DND-41 (cell line): ENCODE measurements around the gene PPP1R3A.

Experiments
- ATAC-seq: fragments of 200-7000 bp; cut with Tn5 transposase; 3 replicates; pipeline ENCODE4 v1.9.1; 2021; ENCODE audit warnings: low read depth; ENCODE audit not compliant: insufficient read depth
- DNase-seq: peaks from one replicate; pipeline ENCODE4 v3.0.0-alpha.2; 2020
- H2AFZ ChIP-seq: 2 replicates; pipeline ENCODE4 v1.6.0; 2012; ENCODE audit warnings: low read depth, low read length
- H3K27ac ChIP-seq: 2 replicates; pipeline ENCODE4 v1.5.1; 2012; ENCODE audit warnings: low read length, inconsistent platforms
- H3K27me3 ChIP-seq: fragments of 200-600 bp; sonication (generic); 2 replicates; pipeline ENCODE4 v1.6.0; 2012; ENCODE audit warnings: low read length, mild to moderate bottlenecking, inconsistent platforms; ENCODE audit not compliant: insufficient read depth, poor library complexity
- H3K36me3 ChIP-seq: 2 replicates; pipeline ENCODE4 v1.5.1; 2012; ENCODE audit warnings: low read length, inconsistent platforms; ENCODE audit not compliant: insufficient read depth
- H3K4me1 ChIP-seq: 2 replicates; pipeline ENCODE4 v1.5.1; 2012; ENCODE audit warnings: mild to moderate bottlenecking, low read length; ENCODE audit not compliant: insufficient read depth
- H3K4me2 ChIP-seq: 2 replicates; pipeline ENCODE4 v1.6.0; 2012; ENCODE audit warnings: mild to moderate bottlenecking, moderate library complexity, low read length, inconsistent platforms; ENCODE audit not compliant: insufficient read depth
- H3K4me3 ChIP-seq, 2 experiments: fragments of 200-600 bp in 1 of 2; shearing (Covaris generic) in 1 of 2; 2 replicates each; pipeline ENCODE4 v1.5.1; 2012 to 2016; ENCODE audit warnings: inconsistent platforms in 2 of 2, low read length in 2 of 2, mild to moderate bottlenecking in 2 of 2, low read depth in 1 of 2, moderate library complexity in 1 of 2
- H3K79me2 ChIP-seq: 2 replicates; pipeline ENCODE4 v1.6.0; 2012; ENCODE audit warnings: low read length, inconsistent platforms; ENCODE audit not compliant: insufficient read depth
- H3K9ac ChIP-seq: 2 replicates; pipeline ENCODE4 v1.6.0; 2012; ENCODE audit warnings: low read depth, mild to moderate bottlenecking, inconsistent platforms, low read length, moderate library complexity
- H3K9me3 ChIP-seq: 2 replicates; pipeline ENCODE4 v1.5.1; 2012; ENCODE audit warnings: low read length, moderate library complexity, mild to moderate bottlenecking, inconsistent platforms; ENCODE audit not compliant: insufficient read depth, severe bottlenecking
- H4K20me1 ChIP-seq: 2 replicates; pipeline ENCODE4 v1.6.0; 2012; ENCODE audit warnings: low read length; ENCODE audit not compliant: insufficient read depth
- CTCF ChIP-seq: IDR thresholded peaks from 2 replicates; pipeline ENCODE4 v1.5.1; 2012; ENCODE audit warnings: borderline replicate concordance, low read length, moderate library complexity, mild to moderate bottlenecking; ENCODE audit not compliant: poor library complexity, severe bottlenecking; ENCODE audit errors: extremely low read depth
- EZH2 ChIP-seq: IDR thresholded peaks from 3 replicates; pipeline ENCODE4 v1.6.1; 2012; ENCODE audit warnings: borderline replicate concordance, low read depth, mild to moderate bottlenecking, moderate library complexity, low read length, inconsistent platforms; ENCODE audit not compliant: severe bottlenecking

The PPP1R3A gene

GRCh38 chr7:113921363-113921762 lies 2.6 kb upstream of the PPP1R3A start:
- no peaks in the 10 kb centered on the region for H3K9me3 ChIP-seq
- DNase-seq (no peak), ATAC-seq (no peak)
- no peaks in the 10 kb centered on the region for H3K4me1 ChIP-seq
- H3K4me3 ChIP-seq, result no peak overlapping the region
- H3K36me3 ChIP-seq, result no peaks in the 10 kb centered on the region
- H3K4me2 ChIP-seq, result no peak overlapping the region
- no peaks in the 10 kb centered on the region for H3K27me3 ChIP-seq
- no peaks in the 10 kb centered on the region for H4K20me1 ChIP-seq
- H3K79me2 ChIP-seq, result no peaks in the 10 kb centered on the region
- no peak for TF ChIP-seq CTCF
- TF ChIP-seq EZH2, result no peak
- no peak overlapping the region for H3K9ac ChIP-seq
- no peak overlapping the region for H2AFZ ChIP-seq
- H3K27ac ChIP-seq, result no peak overlapping the region

GRCh38 chr7:113917840-113918239 lies 969 bp downstream of the PPP1R3A start:
- Histone ChIP-seq H3K9me3 (no peaks in the 10 kb centered on the region), H4K20me1 (no peaks in the 10 kb centered on the region), H3K36me3 (no peaks in the 10 kb centered on the region), H3K4me2 (no peak overlapping the region), H3K27ac (no peak overlapping the region), H3K27me3 (no peaks in the 10 kb centered on the region), H3K4me3 (no peak overlapping the region), H2AFZ (no peak overlapping the region), H3K9ac (no peak overlapping the region), H3K4me1 (no peaks in the 10 kb centered on the region), H3K79me2 (no peaks in the 10 kb centered on the region)
- DNase-seq, result no peak
- no peak for TF ChIP-seq EZH2
- no peak for TF ChIP-seq CTCF
- ATAC-seq, result no peak

- Histone ChIP-seq H3K9me3 (no peaks in the 10 kb centered on the region), H3K27ac (no peak overlapping the region), H3K79me2 (no peaks in the 10 kb centered on the region), H3K4me1 (no peaks in the 10 kb centered on the region), H3K4me2 (no peak overlapping the region), H3K27me3 (no peaks in the 10 kb centered on the region), H4K20me1 (no peaks in the 10 kb centered on the region), H3K36me3 (no peaks in the 10 kb centered on the region), H2AFZ (no peak overlapping the region), H3K4me3 (no peak overlapping the region), H3K9ac (no peak overlapping the region)
- no peak for TF ChIP-seq EZH2
- TF ChIP-seq CTCF, result no peak
- no peak for DNase-seq
- no peak for ATAC-seq
Observed at GRCh38 chr7:113915956-113916355, 2.9 kb downstream of the PPP1R3A start.

GRCh38 chr7:113912876-113913275 lies 5.9 kb downstream of the PPP1R3A start:
- TF ChIP-seq CTCF (no peak), EZH2 (no peak)
- no peak for ATAC-seq
- Histone ChIP-seq H3K27ac (no peak overlapping the region), H2AFZ (no peak overlapping the region), H3K27me3 (no peaks in the 10 kb centered on the region), H4K20me1 (no peaks in the 10 kb centered on the region), H3K9ac (no peak overlapping the region), H3K36me3 (no peaks in the 10 kb centered on the region), H3K4me3 (no peak overlapping the region), H3K9me3 (no peaks in the 10 kb centered on the region), H3K4me2 (no peak overlapping the region), H3K4me1 (no peaks in the 10 kb centered on the region), H3K79me2 (no peaks in the 10 kb centered on the region)
- no peak for DNase-seq
